ENCODE results near the gene ANKMY1. TPM values are rescaled to one million over a fixed set of nuclear protein-coding genes. Genes with fewer than 3 reads are reported as not detected.

Gene ANKMY1
- total and polyA plus RNA-seq, 8 donors: 6.9 to 20.1 (median 10.7) TPM

DNA sequence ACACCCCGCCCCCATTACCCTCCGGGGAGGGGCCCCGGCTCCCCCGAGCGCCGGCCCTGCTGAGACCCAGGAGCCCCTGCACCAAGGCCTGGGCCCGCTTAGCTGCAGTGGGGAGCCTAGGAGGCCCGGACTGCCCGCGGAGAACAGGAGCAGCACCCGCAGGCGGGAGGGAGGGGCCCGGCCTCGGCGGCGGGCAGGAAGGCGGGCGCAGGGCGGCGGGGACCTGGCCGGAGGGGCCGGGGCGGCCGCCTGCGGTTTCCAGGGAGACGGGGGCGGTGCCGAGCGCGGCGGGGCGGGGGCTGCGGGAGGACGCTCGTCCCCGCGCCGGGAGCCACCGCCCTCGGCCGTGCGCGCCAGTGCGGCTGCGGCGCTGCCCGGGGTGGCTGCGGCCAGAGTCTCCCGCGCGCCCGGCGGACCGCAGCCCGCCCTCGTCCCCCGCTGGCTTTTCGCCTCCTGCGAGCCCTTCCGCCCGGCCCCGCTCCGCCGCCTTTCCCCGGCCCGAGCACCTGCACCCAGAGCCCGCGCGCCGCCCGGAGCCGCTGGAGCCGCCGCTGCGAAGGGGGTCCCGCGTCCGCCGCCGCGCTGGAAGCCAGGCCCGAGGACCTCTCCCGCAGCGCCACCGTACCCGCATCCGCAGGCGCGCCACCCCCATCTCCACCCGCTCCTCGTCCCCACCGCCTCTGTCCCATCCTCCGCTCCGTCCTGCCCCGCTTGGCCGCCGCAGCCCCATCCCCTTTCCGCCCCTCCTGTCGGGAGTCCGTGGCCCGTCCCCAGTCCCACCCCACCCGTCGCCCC, 105.1 kb downstream of the ANKMY1 start:
- TF ChIP-seq, protein P1, sequence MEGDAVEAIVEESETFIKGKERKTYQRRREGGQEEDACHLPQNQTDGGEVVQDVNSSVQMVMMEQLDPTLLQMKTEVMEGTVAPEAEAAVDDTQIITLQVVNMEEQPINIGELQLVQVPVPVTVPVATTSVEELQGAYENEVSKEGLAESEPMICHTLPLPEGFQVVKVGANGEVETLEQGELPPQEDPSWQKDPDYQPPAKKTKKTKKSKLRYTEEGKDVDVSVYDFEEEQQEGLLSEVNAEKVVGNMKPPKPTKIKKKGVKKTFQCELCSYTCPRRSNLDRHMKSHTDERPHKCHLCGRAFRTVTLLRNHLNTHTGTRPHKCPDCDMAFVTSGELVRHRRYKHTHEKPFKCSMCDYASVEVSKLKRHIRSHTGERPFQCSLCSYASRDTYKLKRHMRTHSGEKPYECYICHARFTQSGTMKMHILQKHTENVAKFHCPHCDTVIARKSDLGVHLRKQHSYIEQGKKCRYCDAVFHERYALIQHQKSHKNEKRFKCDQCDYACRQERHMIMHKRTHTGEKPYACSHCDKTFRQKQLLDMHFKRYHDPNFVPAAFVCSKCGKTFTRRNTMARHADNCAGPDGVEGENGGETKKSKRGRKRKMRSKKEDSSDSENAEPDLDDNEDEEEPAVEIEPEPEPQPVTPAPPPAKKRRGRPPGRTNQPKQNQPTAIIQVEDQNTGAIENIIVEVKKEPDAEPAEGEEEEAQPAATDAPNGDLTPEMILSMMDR (IDR thresholded peaks at IDR 0.05): no peak
- Histone ChIP-seq H3K9me3 (no peaks in the 10 kb centered on the region), H3K4me3 (peak overlapping the region in 3 of 4 donors; percentile 38 to 65 (median 59)), H3K27me3 (no peaks in the 10 kb centered on the region), H3K27ac (no peak overlapping the region), H3K36me3 (no peaks in the 10 kb centered on the region), H3K4me1 (peaks cover 0 to 3% (median 0%) of the 10 kb centered on the region in 3 donors)
- DNase-seq (peak; percentile 75 to 91 (median 82)), ATAC-seq (peak; percentile 83 to 92 (median 88)), FAIRE-seq (no peak)
- 0 to 1% methylated on average over 15 to 103 of the region's 103 CpGs for WGBS, 2 donors
- intact Hi-C loops (cut with DNase I): no loop called here

DNA sequence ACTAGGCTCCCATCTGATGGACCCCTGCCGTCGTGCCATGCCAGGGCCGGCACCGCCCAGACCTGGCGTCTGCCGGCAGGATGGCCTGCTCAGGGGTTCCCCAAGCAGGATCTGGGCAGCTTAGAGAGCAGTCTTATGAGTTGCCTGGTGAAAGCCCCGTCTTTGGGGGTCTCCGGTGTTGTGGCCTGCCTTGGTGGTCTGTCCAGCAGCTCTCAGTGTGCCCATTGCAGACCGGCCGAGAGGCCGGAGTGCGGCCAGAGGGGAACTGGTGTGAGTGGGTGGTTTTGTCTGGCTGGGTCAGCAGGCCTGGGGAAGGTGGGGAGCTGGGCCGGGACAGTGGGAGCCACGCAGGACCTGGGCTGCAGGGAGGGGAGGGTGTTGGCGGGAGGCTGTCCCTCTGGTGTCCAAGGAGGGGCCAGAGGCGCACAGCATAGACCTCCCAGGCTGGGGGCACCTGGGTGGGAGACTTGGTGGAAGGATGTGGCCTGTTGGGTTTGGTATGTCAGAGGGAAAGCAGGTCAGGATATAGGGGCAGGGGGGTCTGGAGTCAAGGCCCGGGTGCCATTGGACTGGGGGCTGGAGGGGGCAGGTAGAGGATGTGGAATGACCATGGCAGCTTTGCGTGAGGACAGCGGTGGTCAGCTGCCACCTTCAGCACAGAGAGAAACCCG, 105.9 kb downstream of the ANKMY1 start:
- intact Hi-C loops (cut with DNase I): no loop called here
- Histone ChIP-seq H3K4me3 (peak overlapping the region in 3 of 4 donors; percentile 38 to 65 (median 59)), H3K27ac (no peak overlapping the region), H3K36me3 (no peaks in the 10 kb centered on the region), H3K4me1 (peaks cover 0 to 3% (median 0%) of the 10 kb centered on the region in 3 donors), H3K9me3 (no peaks in the 10 kb centered on the region), H3K27me3 (no peaks in the 10 kb centered on the region)
- ATAC-seq: no peak
- peak in 3 of 6 donors; percentile 45 to 77 (median 53) for DNase-seq
- no peak for FAIRE-seq
- 67 to 68% methylated on average over 20 of the region's 20 CpGs for WGBS, 2 donors
- TF ChIP-seq, protein P1 (IDR thresholded peaks at IDR 0.05): no peak

DNA sequence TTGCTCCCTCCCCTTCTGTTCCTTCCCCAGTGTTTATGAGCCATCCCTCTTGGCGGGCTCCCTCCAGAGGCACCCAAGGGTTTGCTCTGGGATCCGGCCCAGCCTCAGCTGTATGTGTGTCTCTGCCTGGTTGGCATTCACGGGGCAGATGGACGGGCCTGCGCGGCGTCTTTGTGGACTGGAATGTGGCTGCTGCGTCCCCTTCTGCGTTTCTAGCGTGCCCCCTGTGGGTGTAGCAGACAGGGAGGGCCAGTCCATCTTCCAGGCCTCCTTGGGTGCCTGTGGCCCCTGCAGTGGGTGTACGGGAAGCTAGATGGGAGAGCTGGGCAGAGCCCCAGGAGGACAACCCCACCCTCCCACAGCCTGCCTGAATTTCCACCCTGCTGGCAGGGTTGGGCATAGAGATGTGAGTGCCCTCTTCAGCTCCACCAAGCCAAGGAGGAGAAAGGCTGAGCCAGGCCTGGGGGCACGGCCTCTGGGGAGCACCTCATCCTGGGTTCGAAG, 106.6 kb downstream of the ANKMY1 start:
- H3K27ac ChIP-seq: no peak overlapping the region
- no peaks in the 10 kb centered on the region for H3K36me3 ChIP-seq
- H3K9me3 ChIP-seq: no peaks in the 10 kb centered on the region
- 94 to 96% methylated on average over 12 to 13 of the region's 13 CpGs for WGBS, 2 donors
- intact Hi-C loops (cut with DNase I): no loop called here
- FAIRE-seq (no peak), ATAC-seq (no peak), DNase-seq (peak in 2 of 6 donors; percentile 24 to 67)
- H3K27me3 ChIP-seq: no peaks in the 10 kb centered on the region
- no peak overlapping the region for H3K4me3 ChIP-seq
- TF ChIP-seq, protein P1 (IDR thresholded peaks at IDR 0.05): no peak
- H3K4me1 ChIP-seq: peaks cover 0 to 3% (median 0%) of the 10 kb centered on the region in 3 donors

DNA sequence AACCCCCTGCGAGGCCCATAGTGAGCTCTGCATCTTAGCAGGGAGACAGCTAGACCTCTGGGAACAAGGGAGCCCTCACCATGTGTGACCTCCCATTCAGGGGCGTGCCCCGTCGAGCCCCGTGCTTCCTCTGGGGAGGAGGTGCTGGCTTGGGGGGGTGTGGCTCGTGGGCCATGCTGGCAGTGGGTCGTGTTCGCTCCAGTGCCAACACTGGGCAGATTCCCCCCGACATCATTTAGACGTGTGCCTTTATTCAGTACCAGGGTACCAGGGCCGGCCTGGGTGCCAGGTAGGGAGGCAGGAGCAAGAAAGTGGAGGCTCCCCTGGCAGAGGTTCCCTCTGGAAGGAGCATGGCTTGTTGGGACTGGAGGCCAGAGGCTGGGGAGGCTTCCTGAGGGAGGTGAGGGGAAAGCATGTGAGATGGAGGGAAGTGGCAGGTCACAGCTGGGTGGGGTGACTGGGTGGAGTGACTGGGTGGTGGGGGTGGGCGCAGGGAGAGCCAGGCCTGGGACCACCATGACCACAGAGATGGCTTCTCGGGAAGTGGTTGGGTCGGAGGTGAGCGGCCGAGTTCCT, 107.2 kb downstream of the ANKMY1 start:
- no peaks in the 10 kb centered on the region for H3K27me3 ChIP-seq
- WGBS, 2 donors: 76 to 86% methylated on average over 16 of the region's 16 CpGs
- FAIRE-seq: no peak
- H3K36me3 ChIP-seq: no peaks in the 10 kb centered on the region
- no peak for ATAC-seq
- H3K4me1 ChIP-seq: peaks cover 0 to 3% (median 0%) of the 10 kb centered on the region in 3 donors
- no peaks in the 10 kb centered on the region for H3K9me3 ChIP-seq
- no peak overlapping the region for H3K4me3 ChIP-seq
- TF ChIP-seq, protein P1 (IDR thresholded peaks at IDR 0.05): no peak
- intact Hi-C loops (cut with DNase I): no loop called here
- H3K27ac ChIP-seq: no peak overlapping the region
- DNase-seq: peak in 2 of 6 donors; percentile 25 to 57

Data from pancreas (tissue), 10 donors.